HG03064 (cell line): ENCODE measurements around the gene SLC1A4.
"Not testable (repeated sequence)": the region's sequence is repeated elsewhere in the genome, so short reads cannot be mapped to it uniquely, and the experiment has no call there.

Source experiments
- ATAC-seq: cut with Tn5 transposase; IDR thresholded peaks from one replicate; pipeline ENCODE4 v1.9.1; 2021; ENCODE audit warnings: low read depth; ENCODE audit not compliant: unreplicated experiment

SLC1A4 gene

DNA sequence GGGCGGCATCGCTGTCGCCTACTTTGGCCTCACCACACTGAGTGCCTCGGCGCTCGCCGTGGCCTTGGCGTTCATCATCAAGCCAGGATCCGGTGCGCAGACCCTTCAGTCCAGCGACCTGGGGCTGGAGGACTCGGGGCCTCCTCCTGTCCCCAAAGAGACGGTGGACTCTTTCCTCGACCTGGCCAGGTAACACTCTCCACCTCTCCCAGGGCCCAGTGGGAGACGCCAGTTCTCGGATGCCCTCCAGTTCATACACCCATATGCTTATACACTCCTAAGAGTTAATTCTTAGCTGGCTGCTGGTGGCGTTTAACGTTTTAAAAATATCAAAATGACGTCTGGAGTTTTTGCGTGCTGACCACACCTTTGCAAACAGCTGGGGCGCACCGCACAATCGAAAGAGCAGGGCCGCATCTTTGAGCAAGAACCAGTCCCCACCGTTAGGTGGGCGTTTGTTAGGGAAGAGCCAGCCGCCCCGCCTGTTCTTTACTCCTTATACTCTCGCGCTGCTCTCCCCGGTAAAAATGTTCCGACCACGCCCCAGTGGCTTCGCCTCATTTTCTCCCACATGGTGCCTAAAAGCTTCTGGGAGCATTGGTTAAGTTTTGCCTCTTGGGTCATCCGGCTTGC is 899 bp downstream of the SLC1A4 start:
- ATAC-seq = no peak

DNA sequence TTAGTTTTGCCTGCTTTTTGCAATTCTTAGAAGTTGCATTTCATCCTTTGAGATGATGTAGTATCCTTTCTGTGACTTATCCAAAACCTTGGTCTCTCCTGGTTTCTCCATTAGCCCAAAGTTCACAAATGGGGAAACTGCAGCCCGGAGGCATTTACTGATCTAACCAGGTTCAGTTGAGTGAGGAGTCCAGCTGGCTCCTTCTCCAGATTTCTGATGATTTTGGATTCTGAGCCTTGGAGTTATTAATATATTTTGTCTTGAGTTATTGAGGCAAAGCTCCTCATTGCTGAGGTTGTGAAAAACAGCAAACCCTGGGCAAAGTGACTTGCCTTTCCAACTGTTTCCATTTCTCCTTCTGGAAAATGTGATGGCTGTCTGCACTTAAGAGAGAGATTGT is 1.7 kb downstream of the SLC1A4 start:
- ATAC-seq = no peak

DNA sequence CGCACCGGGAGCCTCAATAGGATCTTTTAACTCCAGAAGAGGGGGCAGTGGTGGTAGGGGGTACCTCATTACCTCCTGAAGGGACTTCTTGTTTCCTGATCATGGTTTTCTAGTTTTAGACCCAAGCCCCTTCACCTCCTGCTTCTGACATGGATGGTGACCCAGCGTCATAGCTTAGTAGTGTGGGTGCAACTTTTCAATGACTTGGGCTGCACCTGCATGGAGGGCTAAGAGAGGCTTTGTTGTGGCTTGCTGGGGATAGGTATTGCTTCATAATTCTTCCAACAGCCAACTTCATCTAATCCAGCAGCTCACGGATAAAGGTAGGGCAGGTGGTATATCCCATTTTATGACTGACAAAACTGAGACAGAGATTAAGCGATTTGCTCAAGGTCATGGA is 3.0 kb downstream of the SLC1A4 start:
- no peak for ATAC-seq

DNA sequence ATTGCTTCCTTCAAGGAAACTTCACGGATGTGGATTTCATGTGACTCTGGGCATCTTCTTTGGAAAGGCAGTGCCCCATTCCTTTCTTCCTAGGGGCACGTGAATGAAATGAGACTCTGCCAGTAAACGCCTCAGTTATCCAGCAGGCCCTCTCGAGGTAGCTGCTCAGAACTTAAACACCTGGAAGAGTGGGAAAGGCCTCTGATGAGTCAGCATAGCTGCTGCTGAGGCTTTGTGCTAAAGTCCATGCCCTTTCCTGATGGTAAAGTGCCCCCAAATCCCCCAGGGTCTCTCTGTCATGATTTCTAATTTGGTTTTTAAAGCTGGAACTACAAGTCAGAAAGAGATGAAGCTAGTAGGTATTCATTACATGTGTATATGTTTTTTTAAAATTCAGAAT is 3.8 kb downstream of the SLC1A4 start:
- no peak for ATAC-seq

- ATAC-seq = no peak
These were observed 5.8 kb downstream of the SLC1A4 start for GRCh38 chr2:64995041-64995440.

DNA sequence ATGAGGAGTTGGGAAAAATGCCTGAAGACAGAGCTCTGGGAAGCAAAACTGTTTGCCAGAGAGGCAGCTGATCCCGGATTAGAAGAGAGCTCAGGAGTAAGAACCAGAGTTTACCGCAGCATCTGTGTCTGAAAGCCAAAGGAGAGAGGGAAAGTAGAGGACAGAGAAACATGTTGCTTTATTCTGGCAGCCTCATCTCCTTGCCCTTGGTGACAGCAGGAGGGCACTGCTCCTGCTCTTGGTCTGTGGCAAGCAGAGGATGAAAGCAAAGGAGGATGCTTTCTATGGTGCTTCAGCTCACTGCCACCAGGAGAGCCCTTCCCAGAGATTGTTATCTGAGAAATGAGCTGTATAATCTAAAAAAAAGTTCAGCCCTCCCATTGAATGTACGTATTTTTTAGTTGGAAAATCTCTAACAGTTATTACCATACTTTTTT is 7.7 kb downstream of the SLC1A4 start:
- ATAC-seq = no peak

DNA sequence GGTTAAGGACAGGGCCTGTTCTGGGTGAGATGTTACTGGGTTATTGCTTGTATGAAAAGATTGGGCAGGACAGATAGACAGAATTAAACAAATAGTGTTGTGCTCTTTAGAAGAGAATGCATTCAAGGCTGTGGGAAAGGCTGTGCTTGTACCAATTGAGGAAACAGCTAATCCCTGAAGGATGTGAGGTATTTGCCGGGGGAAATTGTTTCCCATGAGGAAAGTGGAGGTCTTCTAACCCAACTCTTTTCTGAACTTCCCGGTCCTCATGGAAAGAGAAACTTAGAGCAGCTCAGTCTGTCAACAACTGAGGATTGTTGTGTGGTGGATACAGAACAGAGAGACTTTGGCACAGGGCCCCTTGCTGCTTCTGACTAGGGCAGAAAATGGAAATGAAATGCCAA is 9.5 kb downstream of the SLC1A4 start:
- no peak for ATAC-seq

- ATAC-seq = no peak
These were observed 10.6 kb downstream of the SLC1A4 start for GRCh38 chr2:64999754-65000153.

GRCh38 chr2:65000644-65001043 is 11.4 kb downstream of the SLC1A4 start:
- ATAC-seq = no peak

DNA sequence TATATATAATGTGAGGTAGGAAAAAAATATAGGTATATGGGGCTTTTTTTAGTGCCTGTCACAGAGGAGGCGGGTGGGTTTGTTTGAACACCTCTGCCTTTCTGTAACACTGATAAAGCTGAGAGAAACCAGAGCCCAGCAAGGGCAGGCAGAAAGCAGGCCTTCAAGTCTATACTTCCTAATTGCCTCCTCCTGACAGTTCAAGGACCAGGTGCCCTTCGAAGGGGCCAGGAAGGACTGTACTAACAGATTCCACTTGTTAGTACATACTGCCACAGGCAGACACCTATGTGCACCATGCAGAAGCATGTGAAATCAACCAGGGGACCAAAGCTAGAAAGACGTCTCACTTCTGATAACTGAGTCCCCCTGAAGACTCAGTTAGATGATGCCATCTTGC is 13.8 kb downstream of the SLC1A4 start:
- ATAC-seq = no peak

- ATAC-seq = not testable (repeated sequence)
These were observed 15.0 kb downstream of the SLC1A4 start for GRCh38 chr2:65004232-65004631.

DNA sequence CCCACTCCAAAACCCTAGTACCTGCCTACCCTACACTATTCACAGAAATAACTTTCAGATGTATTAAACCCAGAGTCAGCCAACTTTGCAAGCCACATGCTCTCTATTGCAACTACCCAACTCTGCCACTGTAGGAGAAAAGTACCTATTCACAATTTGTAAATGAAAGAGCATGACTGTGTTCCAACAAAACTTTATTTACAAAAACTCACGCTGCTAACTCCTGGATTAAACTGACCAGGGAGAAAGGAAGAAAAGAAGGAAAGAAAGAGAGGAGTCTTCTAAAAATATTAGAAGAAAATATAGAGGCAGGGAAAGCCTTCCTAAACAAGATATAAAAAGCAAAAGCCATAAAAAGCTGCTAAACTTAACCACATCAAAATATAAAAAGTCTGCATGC is 24.6 kb downstream of the SLC1A4 start:
- no peak for ATAC-seq

DNA sequence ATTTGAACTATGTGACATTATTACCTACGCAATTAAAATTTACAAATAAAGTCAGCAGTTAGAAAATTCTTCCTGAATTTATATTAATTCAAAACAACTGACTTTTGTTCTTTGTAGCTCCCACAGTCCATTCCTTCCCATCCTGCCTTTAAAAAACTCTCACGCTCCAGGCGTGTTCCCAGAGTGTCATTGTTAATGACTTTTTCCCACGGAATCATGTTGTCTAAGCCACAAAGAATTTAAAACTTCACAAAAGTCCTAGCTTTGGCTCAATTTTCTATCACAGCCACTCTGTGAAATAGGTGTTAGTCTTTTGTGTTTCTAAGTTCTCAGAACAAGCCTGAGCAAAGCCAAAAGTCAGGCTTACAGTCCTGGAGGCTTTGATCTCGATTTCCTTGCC is 26.5 kb downstream of the SLC1A4 start:
- ATAC-seq = no peak

GRCh38 chr2:65016789-65017188 is 27.6 kb downstream of the SLC1A4 start:
- no peak for ATAC-seq

GRCh38 chr2:65017335-65017734 is 28.1 kb downstream of the SLC1A4 start:
- no peak for ATAC-seq

GRCh38 chr2:65018141-65018582 is 29.0 kb downstream of the SLC1A4 start:
- no peak for ATAC-seq

- no peak for ATAC-seq
These were observed 29.8 kb downstream of the SLC1A4 start for GRCh38 chr2:65019010-65019409.

- no peak for ATAC-seq
These were observed 30.5 kb downstream of the SLC1A4 start for GRCh38 chr2:65019675-65020195.

DNA sequence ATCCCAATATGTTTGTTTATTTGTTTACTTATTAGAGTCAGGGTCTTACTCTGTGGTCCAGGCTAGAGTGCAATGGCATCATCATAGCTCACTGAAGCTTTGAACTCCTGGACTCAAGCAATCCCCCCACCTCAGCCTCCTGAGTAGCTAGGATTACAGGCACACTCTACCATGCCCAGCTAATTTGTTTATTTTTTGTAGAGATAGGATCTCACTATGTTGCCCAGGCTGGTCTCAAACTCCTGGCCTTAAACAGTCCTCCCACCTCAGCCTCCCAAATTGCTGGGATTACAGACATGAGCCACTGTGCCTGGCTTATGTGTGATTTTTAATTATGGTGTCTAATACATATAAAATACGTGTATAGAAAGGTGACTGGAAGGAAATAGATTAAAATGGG is 31.1 kb downstream of the SLC1A4 start:
- ATAC-seq = not testable (repeated sequence)

- ATAC-seq = no peak
These were observed 31.8 kb downstream of the SLC1A4 start for GRCh38 chr2:65020943-65021528.

GRCh38 chr2:65021709-65022108 is 32.5 kb downstream of the SLC1A4 start:
- ATAC-seq = no peak

DNA sequence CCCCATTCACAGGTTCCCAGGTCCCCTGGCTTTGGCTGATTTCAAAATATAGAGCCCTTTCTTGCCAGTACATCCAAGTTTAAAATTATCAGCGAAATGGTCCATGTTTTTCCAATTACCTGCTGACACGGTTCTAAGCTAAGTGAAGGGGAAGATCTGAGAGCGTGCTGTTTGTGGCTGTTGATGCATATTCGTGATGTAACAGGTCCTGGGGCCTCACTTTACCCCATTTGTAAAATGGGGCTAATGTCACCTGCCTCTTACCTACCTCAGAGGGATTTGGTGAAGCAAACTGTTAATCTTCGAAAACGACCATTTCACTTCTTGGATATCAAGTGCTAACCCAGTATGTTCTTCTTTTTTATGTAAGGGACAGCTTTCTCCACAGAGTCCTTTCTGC is 33.0 kb downstream of the SLC1A4 start:
- no peak for ATAC-seq
